Measurements from ENCODE around the gene MYCBP2. TPM values are rescaled to one million over a fixed set of nuclear protein-coding genes. Genes with fewer than 3 reads are reported as not detected.

MYCBP2 gene
- total RNA-seq, 4 donors from 2014 or later: 42.4 to 262 (median 71.0) TPM

- TF ChIP-seq CTCF (IDR thresholded peaks at IDR 0.05) (no peak), POLR2A (IDR thresholded peaks at IDR 0.05) (no peak)
- Histone ChIP-seq H3K27me3 (no peaks in the 10 kb centered on the region), H3K4me3 (no peak overlapping the region), H3K36me3 (no peaks in the 10 kb centered on the region), H3K27ac (no peak overlapping the region), H3K4me1 (no peaks in the 10 kb centered on the region), H3K9me3 (no peaks in the 10 kb centered on the region)
- DNase-seq: no peak
Observed at GRCh38 chr13:77359171-77359570, 32.3 kb upstream of the MYCBP2 start.

- no peak for DNase-seq
- no peaks in the 10 kb centered on the region for H3K27me3 ChIP-seq
- no peaks in the 10 kb centered on the region for H3K36me3 ChIP-seq
- H3K4me1 ChIP-seq: no peaks in the 10 kb centered on the region
- no peak for TF ChIP-seq CTCF (IDR thresholded peaks at IDR 0.05)
- TF ChIP-seq POLR2A (IDR thresholded peaks at IDR 0.05): no peak
- H3K27ac ChIP-seq: no peak overlapping the region
- H3K4me3 ChIP-seq: no peak overlapping the region
- no peaks in the 10 kb centered on the region for H3K9me3 ChIP-seq
Observed at GRCh38 chr13:77358001-77358400, 31.1 kb upstream of the MYCBP2 start.

GRCh38 chr13:77356155-77356554, 29.3 kb upstream of the MYCBP2 start:
- H3K27me3 ChIP-seq: no peaks in the 10 kb centered on the region
- H3K36me3 ChIP-seq: no peaks in the 10 kb centered on the region
- H3K4me1 ChIP-seq: no peaks in the 10 kb centered on the region
- TF ChIP-seq CTCF (IDR thresholded peaks at IDR 0.05): no peak
- H3K27ac ChIP-seq: no peak overlapping the region
- DNase-seq: no peak
- no peaks in the 10 kb centered on the region for H3K9me3 ChIP-seq
- no peak overlapping the region for H3K4me3 ChIP-seq

- Histone ChIP-seq H3K4me3 (no peak overlapping the region), H3K27me3 (no peaks in the 10 kb centered on the region), H3K27ac (peak overlapping the region in 1 of 4 donors; percentile 35), H3K36me3 (no peaks in the 10 kb centered on the region), H3K4me1 (no peaks in the 10 kb centered on the region), H3K9me3 (no peaks in the 10 kb centered on the region)
- no peak for DNase-seq
- TF ChIP-seq POLR2A (IDR thresholded peaks at IDR 0.05) (no peak), CTCF (IDR thresholded peaks at IDR 0.05) (no peak)
Observed at GRCh38 chr13:77353995-77354394, 27.1 kb upstream of the MYCBP2 start.

GRCh38 chr13:77351315-77351714, 24.4 kb upstream of the MYCBP2 start:
- Histone ChIP-seq H3K4me3 (no peak overlapping the region), H3K9me3 (no peaks in the 10 kb centered on the region), H3K36me3 (no peaks in the 10 kb centered on the region), H3K27me3 (no peaks in the 10 kb centered on the region), H3K4me1 (no peaks in the 10 kb centered on the region), H3K27ac (no peak overlapping the region)
- DNase-seq: no peak
- TF ChIP-seq POLR2A (IDR thresholded peaks at IDR 0.05) (no peak), CTCF (IDR thresholded peaks at IDR 0.05) (no peak)

- TF ChIP-seq POLR2A (IDR thresholded peaks at IDR 0.05) (no peak), CTCF (IDR thresholded peaks at IDR 0.05) (no peak)
- H3K36me3 ChIP-seq: no peaks in the 10 kb centered on the region
- H3K9me3 ChIP-seq: no peaks in the 10 kb centered on the region
- no peak overlapping the region for H3K4me3 ChIP-seq
- no peak overlapping the region for H3K27ac ChIP-seq
- no peaks in the 10 kb centered on the region for H3K27me3 ChIP-seq
- no peaks in the 10 kb centered on the region for H3K4me1 ChIP-seq
- DNase-seq: no peak
Observed at GRCh38 chr13:77350811-77351210, 23.9 kb upstream of the MYCBP2 start.
